HCT116 (cell line): Measurements from ENCODE around the gene S100A3. TPM values are rescaled to one million over a fixed set of nuclear protein-coding genes. Genes with fewer than 3 reads are reported as not detected.

Experiments
- ATAC-seq: fragments of 200-7000 bp; cut with Tn5 transposase; 2 replicates; pipeline ENCODE4 v1.9.1; 2020; ENCODE audit warnings: mild to moderate bottlenecking, moderate library complexity
- BruUV-seq: library from RNA; stranded (reverse); fragments of 400-500 nt; replicated peaks from 2 replicates; lab custom pipeline; 2021; lab: Mats Ljungman, UMichigan
- CTCF ChIA-PET: fragments of 300-600 bp; sonication (Branson Sonifier 250); formaldehyde crosslinking; loops from one replicate; lab custom pipeline; 2021; ENCODE audit warnings: antibody characterized with exemption; lab: Charles Lee
- POLR2A ChIA-PET: fragments of 300-600, 350-600 bp; sonication (Branson Sonifier 250); formaldehyde crosslinking; loops from one replicate; lab custom pipeline; 2021; ENCODE audit warnings: antibody characterized with exemption; lab: Charles Lee
- RAD21 ChIA-PET, 2 experiments: fragments of 300-600 bp; sonication (Branson Sonifier 250); formaldehyde crosslinking; loops; one replicate each; lab custom pipeline; 2023; ENCODE audit warnings: low total read pairs in 2 of 2; ENCODE audit not compliant: uncharacterized antibody in 2 of 2, unreplicated experiment in 2 of 2, low non-redundant PET in 1 of 2; lab: Charles Lee
- DNase-seq: peaks from one replicate; pipeline ENCODE4 v3.0.0-alpha.2; 2010; ENCODE audit warnings: low read depth, low spot score
- H2AFZ ChIP-seq: fragments of 200-600 bp; shearing (Covaris generic), sonication (generic); 2 replicates; pipeline ENCODE4 v1.6.1; 2017; ENCODE audit warnings: low read depth, mixed run types, mixed read lengths, antibody characterized with exemption, low read length; ENCODE audit not compliant: poor library complexity, severe bottlenecking
- H3K27ac ChIP-seq: 2 replicates; pipeline ENCODE4 v1.5.1; 2012; ENCODE audit warnings: low read depth, low read length
- H3K27me3 ChIP-seq: fragments of 200-600 bp; sonication (generic); 2 replicates; pipeline ENCODE4 v1.6.1; 2016; ENCODE audit warnings: mixed run types, low read length, mixed read lengths; ENCODE audit not compliant: insufficient read depth
- H3K36me3 ChIP-seq, 2 experiments: fragments of 200-500 bp in 1 of 2; fragments of 200-600 bp in 1 of 2; sonication (Bioruptor generic) in 1 of 2; sonication (generic) in 1 of 2; 2 replicates each; pipeline versions ENCODE4 v1.5.1 to v1.6.1; 2014 to 2016; ENCODE audit warnings: low read length in 2 of 2, inconsistent platforms in 1 of 2, mixed read lengths in 1 of 2, mixed run types in 1 of 2; ENCODE audit not compliant: insufficient read depth in 2 of 2, control insufficient read depth in 1 of 2
- H3K4me1 ChIP-seq, 2 experiments: fragments of 200-600 bp in 1 of 2; sonication (generic) in 1 of 2; 2 replicates each; pipeline versions ENCODE4 v1.5.1 to v1.6.1; 2012 to 2017; ENCODE audit warnings: low read length in 2 of 2, inconsistent platforms in 1 of 2, mild to moderate bottlenecking in 1 of 2, mixed read lengths in 1 of 2, mixed run types in 1 of 2, moderate library complexity in 1 of 2; ENCODE audit not compliant: insufficient read depth in 2 of 2, control insufficient read depth in 1 of 2
- H3K4me2 ChIP-seq: fragments of 200-600 bp; sonication (generic); 2 replicates; pipeline ENCODE4 v1.6.1; 2017; ENCODE audit warnings: mixed run types, low read length, mixed read lengths
- H3K4me3 ChIP-seq, 2 experiments: fragments of 200-600 bp in 1 of 2; sonication (generic) in 1 of 2; replicated peaks in 1 of 2; 2 replicates each; pipeline ENCODE4 v1.5.1; 2011 to 2016; ENCODE audit warnings: low read length in 2 of 2, control low read depth in 1 of 2, low read depth in 1 of 2, mild to moderate bottlenecking in 1 of 2, mixed read lengths in 1 of 2, mixed run types in 1 of 2
- H3K79me2 ChIP-seq: fragments of 200-600 bp; sonication (generic); 2 replicates; pipeline ENCODE4 v1.6.1; 2017; ENCODE audit warnings: mild to moderate bottlenecking, mixed run types, low read length, moderate library complexity, mixed read lengths; ENCODE audit not compliant: insufficient read depth
- H3K9ac ChIP-seq: fragments of 200-600 bp; sonication (generic); 2 replicates; pipeline ENCODE4 v1.6.1; 2016; ENCODE audit warnings: low read length, mixed read lengths
- H3K9me2 ChIP-seq: fragments of 200-600 bp; sonication (generic), shearing (Covaris generic); 2 replicates; pipeline ENCODE4 v1.6.1; 2017; ENCODE audit warnings: mixed run types, mild to moderate bottlenecking, moderate library complexity; ENCODE audit not compliant: insufficient read depth
- H3K9me3 ChIP-seq, 2 experiments: fragments of 200-500 bp in 1 of 2; fragments of 200-600 bp in 1 of 2; sonication (Bioruptor generic) in 1 of 2; sonication (generic) in 1 of 2; 2 replicates each; pipeline ENCODE4 v1.6.1; 2014 to 2017; ENCODE audit warnings: low read length in 2 of 2, mixed read lengths in 2 of 2, inconsistent platforms in 1 of 2, low read depth in 1 of 2, mild to moderate bottlenecking in 1 of 2, mixed run types in 1 of 2, moderate library complexity in 1 of 2; ENCODE audit not compliant: control insufficient read depth in 1 of 2, insufficient read depth in 1 of 2
- H4K20me1 ChIP-seq: fragments of 200-600 bp; sonication (generic), shearing (Covaris generic); 2 replicates; pipeline ENCODE4 v1.6.1; 2017; ENCODE audit warnings: mixed run types, mild to moderate bottlenecking, moderate library complexity; ENCODE audit not compliant: insufficient read depth
- EGR1 ChIP-seq: IDR thresholded peaks from 2 replicates; pipeline ENCODE4 v1.6.1; 2012; ENCODE audit warnings: low read depth
- ELF1 ChIP-seq: IDR thresholded peaks from 2 replicates; pipeline ENCODE4 v1.6.1; 2012; ENCODE audit warnings: low read depth, borderline replicate concordance
- EZH2 ChIP-seq: fragments of 200-600 bp; sonication (generic); IDR thresholded peaks from 2 replicates; pipeline ENCODE4 v1.6.1; 2017; ENCODE audit warnings: antibody characterized with exemption, mixed run types
- JUND ChIP-seq: IDR thresholded peaks from 2 replicates; pipeline ENCODE4 v1.6.1; 2012
- POLR2A ChIP-seq: IDR thresholded peaks from 2 replicates; pipeline ENCODE4 v1.7.0; 2011; ENCODE audit warnings: borderline replicate concordance; ENCODE audit not compliant: insufficient read depth, insufficient read length; ENCODE audit errors: extremely low read depth
- POLR2AphosphoS5 ChIP-seq: IDR thresholded peaks from 2 replicates; pipeline ENCODE4 v1.6.1; 2011; ENCODE audit warnings: mild to moderate bottlenecking, low read depth, low read length, moderate library complexity
- SIN3A ChIP-seq: IDR thresholded peaks from 2 replicates; pipeline ENCODE4 v1.6.1; 2012; ENCODE audit warnings: low read depth
- SP1 ChIP-seq: IDR thresholded peaks from 2 replicates; pipeline ENCODE4 v1.6.1; 2012; ENCODE audit warnings: low read depth
- SRF ChIP-seq: IDR thresholded peaks from 2 replicates; pipeline ENCODE4 v1.6.1; 2012; ENCODE audit warnings: low read depth
- TCF7L2 ChIP-seq: IDR thresholded peaks from 2 replicates; pipeline ENCODE4 v1.7.0; 2011; ENCODE audit warnings: borderline replicate concordance, inconsistent platforms; ENCODE audit not compliant: insufficient read depth, insufficient read length; ENCODE audit errors: extremely low read depth
- YY1 ChIP-seq: IDR thresholded peaks from 2 replicates; pipeline ENCODE4 v1.6.1; 2011; ENCODE audit warnings: low read length, low read depth, moderate library complexity, mild to moderate bottlenecking; ENCODE audit not compliant: insufficient replicate concordance; ENCODE audit errors: extremely low read depth
- intact Hi-C: fragments of 100-400 bp; cut with micrococcal nuclease; formaldehyde crosslinking; loops from 2 replicates; pipeline ENCODE4 v1.10.0; 2022
- total RNA-seq: library from RNA; stranded (reverse); gene quantifications from one replicate; pipeline ENCODE4 v1.2.1, GENCODE V29; 2021; ENCODE audit not compliant: unreplicated experiment
- TF ChIP-seq, protein P1 (sequence below): IDR thresholded peaks from 2 replicates; pipeline ENCODE4 v1.6.1; 2012
- TF ChIP-seq, protein P2 (sequence below): IDR thresholded peaks from 2 replicates; pipeline ENCODE4 v1.6.1; 2011; ENCODE audit warnings: mild to moderate bottlenecking, low read length, moderate library complexity; ENCODE audit not compliant: insufficient replicate concordance; ENCODE audit errors: extremely low read depth
- TF ChIP-seq, protein P3 (sequence below): IDR thresholded peaks from 2 replicates; pipeline ENCODE4 v1.6.1; 2012
- TF ChIP-seq, protein P4 (sequence below), 3 experiments: fragments of 200-600 bp in 1 of 3; sonication (generic) in 1 of 3; IDR thresholded peaks in 2 of 3; conservative IDR thresholded peaks in 1 of 3; 2 replicates each; pipeline ENCODE4 v1.5.1; 2012 to 2017; ENCODE audit warnings: low read depth in 2 of 3, low read length in 2 of 3, antibody characterized with exemption in 1 of 3, borderline replicate concordance in 1 of 3, control low read depth in 1 of 3, mild to moderate bottlenecking in 1 of 3, mixed read lengths in 1 of 3, mixed run types in 1 of 3, moderate library complexity in 1 of 3; ENCODE audit not compliant: insufficient read depth in 1 of 3
- TF ChIP-seq, protein P5 (sequence below): IDR thresholded peaks from 2 replicates; pipeline ENCODE4 v1.6.1; 2012; ENCODE audit warnings: low read depth

The S100A3 gene
- total RNA-seq, 1 experiment from 2014 or later: 4.2 TPM

DNA sequence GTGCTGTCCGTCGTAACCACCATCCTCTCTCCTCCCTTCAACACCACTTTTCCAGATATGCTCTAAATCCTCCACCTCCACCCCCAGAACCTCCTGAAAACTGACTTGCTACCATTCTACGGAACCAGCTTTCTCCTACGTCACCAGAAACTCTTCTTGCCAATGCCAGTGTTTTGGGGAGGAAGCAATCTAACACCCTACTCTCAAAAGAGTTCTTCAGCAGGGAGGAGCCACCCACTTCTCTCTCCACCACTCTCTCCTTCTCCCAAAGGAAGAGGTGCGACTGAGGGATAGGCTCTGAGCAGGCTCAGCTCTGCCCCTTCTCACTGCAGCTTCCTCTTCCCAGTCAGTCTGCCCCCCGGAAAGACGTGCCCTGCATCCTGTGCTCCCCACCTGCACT, 22.6 kb upstream of the S100A3 start:
- H2AFZ ChIP-seq: no peak overlapping the region
- ATAC-seq: no peak
- CTCF ChIA-PET: interaction anchor here (0.7 to 3.6 kb wide), 25 partner anchors 8 to 334 kb away, joined by 3 to 33 read pairs (median 5); partner anchors contain the start of genes CHTOP, S100A1, S100A13 and S100A14
- H3K36me3 ChIP-seq: no peaks in the 10 kb centered on the region
- H3K4me3 ChIP-seq: no peak overlapping the region
- H3K27me3 ChIP-seq: no peaks in the 10 kb centered on the region
- TF ChIP-seq SIN3A (no peak), POLR2AphosphoS5 (no peak), SRF (no peak), TCF7L2 (no peak), JUND (no peak), ELF1 (no peak), POLR2A (no peak), SP1 (no peak), EGR1 (no peak), YY1 (no peak), EZH2 (no peak)
- TF ChIP-seq, protein P1, sequence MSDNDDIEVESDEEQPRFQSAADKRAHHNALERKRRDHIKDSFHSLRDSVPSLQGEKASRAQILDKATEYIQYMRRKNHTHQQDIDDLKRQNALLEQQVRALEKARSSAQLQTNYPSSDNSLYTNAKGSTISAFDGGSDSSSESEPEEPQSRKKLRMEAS: no peak
- TF ChIP-seq, protein P2, sequence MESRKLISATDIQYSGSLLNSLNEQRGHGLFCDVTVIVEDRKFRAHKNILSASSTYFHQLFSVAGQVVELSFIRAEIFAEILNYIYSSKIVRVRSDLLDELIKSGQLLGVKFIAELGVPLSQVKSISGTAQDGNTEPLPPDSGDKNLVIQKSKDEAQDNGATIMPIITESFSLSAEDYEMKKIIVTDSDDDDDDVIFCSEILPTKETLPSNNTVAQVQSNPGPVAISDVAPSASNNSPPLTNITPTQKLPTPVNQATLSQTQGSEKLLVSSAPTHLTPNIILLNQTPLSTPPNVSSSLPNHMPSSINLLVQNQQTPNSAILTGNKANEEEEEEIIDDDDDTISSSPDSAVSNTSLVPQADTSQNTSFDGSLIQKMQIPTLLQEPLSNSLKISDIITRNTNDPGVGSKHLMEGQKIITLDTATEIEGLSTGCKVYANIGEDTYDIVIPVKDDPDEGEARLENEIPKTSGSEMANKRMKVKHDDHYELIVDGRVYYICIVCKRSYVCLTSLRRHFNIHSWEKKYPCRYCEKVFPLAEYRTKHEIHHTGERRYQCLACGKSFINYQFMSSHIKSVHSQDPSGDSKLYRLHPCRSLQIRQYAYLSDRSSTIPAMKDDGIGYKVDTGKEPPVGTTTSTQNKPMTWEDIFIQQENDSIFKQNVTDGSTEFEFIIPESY: no peak
- TF ChIP-seq, protein P3, sequence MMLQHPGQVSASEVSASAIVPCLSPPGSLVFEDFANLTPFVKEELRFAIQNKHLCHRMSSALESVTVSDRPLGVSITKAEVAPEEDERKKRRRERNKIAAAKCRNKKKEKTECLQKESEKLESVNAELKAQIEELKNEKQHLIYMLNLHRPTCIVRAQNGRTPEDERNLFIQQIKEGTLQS: no peak
- TF ChIP-seq, protein P4, sequence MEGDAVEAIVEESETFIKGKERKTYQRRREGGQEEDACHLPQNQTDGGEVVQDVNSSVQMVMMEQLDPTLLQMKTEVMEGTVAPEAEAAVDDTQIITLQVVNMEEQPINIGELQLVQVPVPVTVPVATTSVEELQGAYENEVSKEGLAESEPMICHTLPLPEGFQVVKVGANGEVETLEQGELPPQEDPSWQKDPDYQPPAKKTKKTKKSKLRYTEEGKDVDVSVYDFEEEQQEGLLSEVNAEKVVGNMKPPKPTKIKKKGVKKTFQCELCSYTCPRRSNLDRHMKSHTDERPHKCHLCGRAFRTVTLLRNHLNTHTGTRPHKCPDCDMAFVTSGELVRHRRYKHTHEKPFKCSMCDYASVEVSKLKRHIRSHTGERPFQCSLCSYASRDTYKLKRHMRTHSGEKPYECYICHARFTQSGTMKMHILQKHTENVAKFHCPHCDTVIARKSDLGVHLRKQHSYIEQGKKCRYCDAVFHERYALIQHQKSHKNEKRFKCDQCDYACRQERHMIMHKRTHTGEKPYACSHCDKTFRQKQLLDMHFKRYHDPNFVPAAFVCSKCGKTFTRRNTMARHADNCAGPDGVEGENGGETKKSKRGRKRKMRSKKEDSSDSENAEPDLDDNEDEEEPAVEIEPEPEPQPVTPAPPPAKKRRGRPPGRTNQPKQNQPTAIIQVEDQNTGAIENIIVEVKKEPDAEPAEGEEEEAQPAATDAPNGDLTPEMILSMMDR (IDR thresholded peaks at IDR 0.05 in 2 of 3, conservative IDR thresholded peaks at IDR 0.05 in 1 of 3; ENCODE audit: borderline replicate concordance in 1 of 3, insufficient read depth in 1 of 3, low read depth in 2 of 3, low read length in 2 of 3): no peak
- TF ChIP-seq, protein P5, sequence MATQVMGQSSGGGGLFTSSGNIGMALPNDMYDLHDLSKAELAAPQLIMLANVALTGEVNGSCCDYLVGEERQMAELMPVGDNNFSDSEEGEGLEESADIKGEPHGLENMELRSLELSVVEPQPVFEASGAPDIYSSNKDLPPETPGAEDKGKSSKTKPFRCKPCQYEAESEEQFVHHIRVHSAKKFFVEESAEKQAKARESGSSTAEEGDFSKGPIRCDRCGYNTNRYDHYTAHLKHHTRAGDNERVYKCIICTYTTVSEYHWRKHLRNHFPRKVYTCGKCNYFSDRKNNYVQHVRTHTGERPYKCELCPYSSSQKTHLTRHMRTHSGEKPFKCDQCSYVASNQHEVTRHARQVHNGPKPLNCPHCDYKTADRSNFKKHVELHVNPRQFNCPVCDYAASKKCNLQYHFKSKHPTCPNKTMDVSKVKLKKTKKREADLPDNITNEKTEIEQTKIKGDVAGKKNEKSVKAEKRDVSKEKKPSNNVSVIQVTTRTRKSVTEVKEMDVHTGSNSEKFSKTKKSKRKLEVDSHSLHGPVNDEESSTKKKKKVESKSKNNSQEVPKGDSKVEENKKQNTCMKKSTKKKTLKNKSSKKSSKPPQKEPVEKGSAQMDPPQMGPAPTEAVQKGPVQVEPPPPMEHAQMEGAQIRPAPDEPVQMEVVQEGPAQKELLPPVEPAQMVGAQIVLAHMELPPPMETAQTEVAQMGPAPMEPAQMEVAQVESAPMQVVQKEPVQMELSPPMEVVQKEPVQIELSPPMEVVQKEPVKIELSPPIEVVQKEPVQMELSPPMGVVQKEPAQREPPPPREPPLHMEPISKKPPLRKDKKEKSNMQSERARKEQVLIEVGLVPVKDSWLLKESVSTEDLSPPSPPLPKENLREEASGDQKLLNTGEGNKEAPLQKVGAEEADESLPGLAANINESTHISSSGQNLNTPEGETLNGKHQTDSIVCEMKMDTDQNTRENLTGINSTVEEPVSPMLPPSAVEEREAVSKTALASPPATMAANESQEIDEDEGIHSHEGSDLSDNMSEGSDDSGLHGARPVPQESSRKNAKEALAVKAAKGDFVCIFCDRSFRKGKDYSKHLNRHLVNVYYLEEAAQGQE: no peak
- TF ChIP-seq, all 23 proteins: peak for 0
- intact Hi-C loops: loop anchor here (1.0 to 2.0 kb wide), 5 partner anchors 45 to 415 kb away; partner anchors contain the start of genes RAB13, S100A13 and S100A14
- ChIA-PET RAD21 (interaction anchor here (0.7 to 1.9 kb wide), 9 partner anchors 37 to 63 kb away, joined by 3 to 8 read pairs (median 5); partner anchors contain the start of genes CHTOP (in 2 of the 2), S100A13 (in 2 of the 2), S100A14 (in 1 of the 2) and S100A16 (in 1 of the 2)), POLR2A (interaction anchor here (1.4 to 4.2 kb wide), 8 partner anchors 27 to 418 kb away, joined by 4 to 38 read pairs (median 10); partner anchors contain the start of genes CHTOP, ILF2, RPS27 and S100A13)
- BruUV-seq: no TSS peak
- Histone ChIP-seq H3K9me3 (no peaks in the 10 kb centered on the region), H3K9me2 (no peaks in the 10 kb centered on the region), H3K4me2 (peak overlapping the region; percentile 62; the same call in 1 of the 2 replicates), H4K20me1 (no peaks in the 10 kb centered on the region), H3K27ac (peak overlapping the region; percentile 57), H3K79me2 (no peaks in the 10 kb centered on the region), H3K4me1 (peaks cover 40 to 53% of the 10 kb centered on the region in 2 experiments), H3K9ac (no peak overlapping the region)
- DNase-seq: no peak
